Measurements from ENCODE around the gene LYRM1. TPM values are rescaled to one million over a fixed set of nuclear protein-coding genes. Genes with fewer than 3 reads are reported as not detected.
"Not testable (repeated sequence)": the region's sequence is repeated elsewhere in the genome, so short reads cannot be mapped to it uniquely, and the experiment has no call there.

The LYRM1 gene
- total RNA-seq, 1 donor from 2014 or later: 33.9 TPM

DNA sequence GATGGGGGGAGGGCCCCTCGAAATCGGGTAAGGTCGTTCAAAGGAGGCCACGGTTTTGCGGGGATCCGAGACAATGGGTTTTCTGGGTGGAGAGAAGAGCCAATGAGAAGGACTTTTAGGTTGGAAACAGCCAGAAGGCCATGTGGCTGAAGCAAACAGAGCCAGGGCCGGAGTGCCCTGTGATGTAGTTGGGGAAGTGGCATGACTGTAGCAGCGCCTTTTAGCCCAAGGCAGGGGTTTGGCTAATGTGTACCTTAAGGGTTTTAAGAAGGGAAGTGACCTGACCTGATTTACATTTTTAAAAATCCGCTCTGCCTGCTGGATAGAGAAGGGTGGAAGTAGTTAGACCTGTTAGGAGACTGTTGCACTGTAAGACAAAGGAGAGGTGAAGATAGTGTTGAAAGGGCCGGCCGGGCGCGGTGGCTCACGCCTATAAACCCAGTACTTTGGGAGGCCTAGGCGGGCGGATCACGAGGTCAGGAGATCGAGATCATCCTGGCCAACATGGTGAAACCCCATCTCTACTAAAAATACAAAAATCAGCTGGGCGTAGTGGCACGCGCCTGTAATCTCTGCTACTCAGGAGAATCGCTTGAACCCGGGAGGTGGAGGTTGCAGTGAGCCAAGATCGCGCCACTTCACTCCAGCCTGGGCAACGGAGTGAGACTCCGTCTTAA is 1.0 kb downstream of the LYRM1 start:
- DNase-seq (ENCODE audit: low spot score) (peak; percentile 58), ATAC-seq (peak; percentile 24)

DNA sequence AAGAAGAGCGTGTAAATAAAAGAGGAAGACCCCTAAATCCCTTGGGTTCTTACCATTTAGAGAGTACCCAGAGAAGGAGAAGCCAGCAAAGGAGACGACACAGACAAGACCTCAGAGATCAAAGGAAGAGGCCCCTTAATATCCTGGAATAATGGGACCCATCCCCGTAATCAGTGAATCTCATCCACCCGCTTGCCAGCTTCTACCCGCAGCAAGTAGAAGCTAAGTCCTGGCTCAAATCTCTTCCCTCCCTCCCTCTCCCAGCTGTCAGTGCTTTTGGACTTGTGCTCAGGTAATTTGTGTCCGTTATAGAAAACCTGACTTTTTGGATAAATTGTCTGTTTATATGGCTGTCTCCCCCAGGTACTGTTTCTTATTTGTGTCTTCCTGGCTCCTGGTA is 1.9 kb downstream of the LYRM1 start:
- DNase-seq (ENCODE audit: low spot score) (no peak), ATAC-seq (no peak)

DNA sequence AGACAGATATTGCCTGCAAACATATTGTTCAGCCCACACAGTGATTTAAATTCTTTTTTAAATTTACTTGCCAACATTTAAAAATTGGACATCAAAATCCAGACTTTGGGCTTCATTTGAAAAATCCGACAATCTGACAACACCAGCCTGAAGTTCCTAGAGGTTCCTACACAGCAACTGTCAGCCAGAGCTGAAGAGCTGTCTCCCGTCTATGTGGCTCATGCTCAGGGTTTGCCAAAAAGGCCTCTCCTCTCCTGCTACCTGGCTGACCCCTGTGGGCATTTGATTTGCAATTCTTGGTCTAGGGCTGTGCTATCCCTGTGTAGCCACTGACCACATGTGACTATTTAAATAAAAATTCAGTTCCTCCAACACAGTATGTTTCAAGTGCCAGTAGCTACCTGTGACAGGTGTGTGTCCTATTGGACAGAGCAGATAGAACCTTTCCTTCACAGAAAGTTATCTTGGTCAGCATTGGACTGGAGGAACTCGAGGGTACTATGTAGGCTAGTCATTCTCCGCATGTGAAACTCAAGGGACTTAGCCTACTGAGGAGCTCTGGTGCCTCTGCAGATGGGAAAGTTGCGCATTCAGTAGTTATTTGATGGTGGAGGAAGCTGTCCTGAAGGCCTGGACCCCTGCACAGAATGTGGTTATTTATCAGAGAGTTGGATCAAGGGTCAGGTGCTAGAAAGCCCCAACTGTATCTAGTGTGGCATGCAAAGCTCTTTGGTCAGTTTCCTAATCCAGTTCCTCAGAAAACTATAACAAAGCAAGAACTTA is 2.7 kb downstream of the LYRM1 start:
- no peak for ATAC-seq
- no peak for DNase-seq (ENCODE audit: low spot score)

DNA sequence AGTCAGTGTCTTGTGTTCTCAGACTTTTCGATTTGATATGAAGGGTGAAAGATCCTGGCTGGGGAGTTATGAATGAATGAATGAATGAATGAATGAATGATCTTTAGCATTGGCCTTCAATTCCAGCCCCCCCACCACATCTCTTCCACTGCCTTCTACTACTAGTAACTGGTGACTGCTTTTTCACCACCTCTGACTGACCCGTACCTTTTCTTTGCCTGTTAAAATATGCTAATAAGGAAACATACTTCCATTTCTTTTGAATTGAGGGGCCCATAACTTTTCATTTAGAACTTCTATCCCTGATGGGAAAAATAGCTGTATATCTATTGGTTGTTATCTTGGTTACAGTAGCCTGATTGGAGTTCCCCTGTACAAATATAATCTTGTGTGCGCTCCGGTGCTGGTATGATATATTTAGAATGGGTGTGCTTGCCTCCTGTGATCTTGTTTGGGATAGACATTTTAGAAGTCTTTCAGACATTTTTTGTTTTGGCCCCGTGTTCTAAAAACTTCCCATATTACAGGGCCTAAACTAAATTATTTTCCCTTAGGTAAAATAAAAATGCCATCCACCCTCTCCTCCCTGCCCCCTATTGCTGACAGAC is 3.4 kb downstream of the LYRM1 start:
- DNase-seq (ENCODE audit: low spot score) (no peak), ATAC-seq (no peak)

DNA sequence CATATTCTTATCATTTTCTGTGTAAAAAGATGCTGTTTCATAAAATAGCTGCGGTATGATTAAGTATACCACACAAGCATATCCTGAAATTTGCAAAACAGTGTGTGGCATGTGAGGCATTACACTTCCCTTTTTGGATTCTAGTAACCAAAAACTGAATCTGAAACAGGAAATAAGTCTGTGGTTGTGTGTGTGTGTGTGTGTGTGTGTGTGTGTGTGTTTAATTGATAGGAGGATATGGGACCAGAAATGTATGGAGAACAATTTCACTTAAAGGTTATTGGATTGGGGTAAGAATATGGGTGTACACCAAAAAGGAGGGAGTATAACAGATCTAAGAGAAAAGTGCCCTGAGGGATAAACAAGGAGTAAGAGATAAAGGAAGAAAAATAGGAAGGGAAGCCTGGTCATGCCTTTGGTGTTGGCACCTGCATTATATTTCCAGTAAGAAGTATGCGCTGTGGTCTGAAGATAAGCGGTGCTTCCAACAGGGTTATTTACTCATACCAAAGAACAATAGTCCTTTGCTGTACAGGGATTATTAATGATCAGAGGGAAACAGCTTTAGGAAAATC is 4.0 kb downstream of the LYRM1 start:
- no peak for ATAC-seq
- DNase-seq (ENCODE audit: low spot score): no peak

DNA sequence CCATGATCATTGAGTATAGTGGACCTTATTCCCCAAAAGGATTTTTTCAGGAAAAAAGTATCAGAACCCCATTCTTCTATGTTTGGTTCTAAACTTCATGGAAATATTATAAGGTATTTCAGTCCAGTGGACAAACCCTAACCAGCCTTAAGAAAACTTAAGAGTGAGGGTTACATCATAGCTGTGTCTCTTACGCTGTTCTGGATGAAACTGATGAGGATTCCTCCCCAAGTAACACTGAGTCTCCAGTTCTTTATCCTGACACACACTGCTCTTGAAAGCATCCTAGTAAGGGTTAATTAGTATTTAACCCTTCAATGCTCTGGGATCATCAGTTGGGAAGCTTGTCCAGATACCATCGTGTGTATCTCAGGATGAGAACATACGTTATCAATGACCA is 5.0 kb downstream of the LYRM1 start:
- no peak for ATAC-seq

DNA sequence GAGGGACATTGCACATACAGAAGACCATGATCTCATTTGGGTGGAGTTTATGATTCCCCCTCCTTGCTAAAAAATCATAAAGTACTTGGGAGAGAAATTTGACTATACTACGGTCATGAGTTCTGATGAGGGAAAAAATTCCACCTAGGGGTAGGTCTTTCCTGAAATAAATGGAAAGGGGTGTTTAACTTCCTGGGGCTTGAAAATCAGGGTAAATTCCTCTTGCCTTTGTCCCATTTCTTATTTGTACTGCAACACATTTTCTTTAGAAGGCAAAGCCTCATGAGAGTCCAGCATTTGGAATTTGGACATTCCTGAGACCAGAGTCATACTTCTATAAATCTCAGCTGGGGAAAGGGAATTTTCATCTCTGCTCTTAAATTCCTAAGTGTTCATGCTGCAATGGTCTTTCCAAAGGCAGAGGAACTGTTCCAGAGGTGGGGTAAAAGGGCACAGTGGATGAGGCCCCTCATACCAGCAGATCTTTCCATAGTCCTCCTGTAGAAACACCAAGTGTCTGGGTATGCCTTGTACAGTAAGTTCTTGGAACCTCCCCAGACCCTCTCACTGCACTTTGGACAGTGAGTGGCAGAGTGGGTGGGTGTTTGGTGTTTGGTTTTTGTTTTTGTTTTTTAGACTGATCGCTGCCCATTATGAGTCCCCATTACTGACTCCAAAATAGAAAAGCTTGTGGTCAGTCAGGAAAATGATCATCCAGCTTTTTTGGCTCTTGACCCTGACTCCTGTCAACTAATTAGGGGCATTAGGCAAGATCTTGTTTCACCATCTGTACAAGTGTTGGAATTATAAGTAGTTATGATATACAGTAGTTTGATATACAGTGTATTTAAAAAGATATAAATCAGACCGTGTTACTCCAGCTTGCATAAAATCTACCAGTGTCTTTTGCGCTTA is 6.0 kb downstream of the LYRM1 start:
- DNase-seq (ENCODE audit: low spot score) (no peak), ATAC-seq (peak; percentile 24)

More for the DNA sequence above, 5.0 kb downstream of the LYRM1 start:
- DNase-seq (ENCODE audit: low spot score): no peak

DNA sequence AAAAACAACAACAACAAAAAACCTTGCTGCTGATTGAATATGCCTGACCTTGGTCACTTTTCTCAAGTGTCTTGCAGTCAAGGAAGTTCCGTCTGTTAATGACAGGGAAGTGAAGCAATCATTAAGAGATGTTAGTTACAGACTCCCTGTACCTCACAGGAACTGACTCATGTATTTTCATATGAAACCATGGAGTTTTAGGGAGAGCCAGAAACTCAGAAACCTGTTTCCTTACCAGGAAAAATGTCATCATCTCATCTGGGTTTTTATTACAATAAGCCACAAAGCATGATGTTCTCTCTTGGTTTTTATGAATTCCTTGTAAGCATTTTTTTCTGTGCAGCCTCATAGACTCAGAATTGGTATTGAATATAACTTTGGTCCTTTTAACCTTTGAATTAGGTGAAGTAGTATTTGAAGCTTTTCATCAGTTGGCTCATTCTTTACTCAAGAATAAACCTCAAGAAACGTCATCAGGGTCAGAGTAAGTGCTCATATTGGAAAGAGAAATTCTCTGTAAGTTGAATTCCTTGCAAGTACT is 10.3 kb downstream of the LYRM1 start:
- ATAC-seq (peak; percentile 33), DNase-seq (ENCODE audit: low spot score) (no peak)

DNA sequence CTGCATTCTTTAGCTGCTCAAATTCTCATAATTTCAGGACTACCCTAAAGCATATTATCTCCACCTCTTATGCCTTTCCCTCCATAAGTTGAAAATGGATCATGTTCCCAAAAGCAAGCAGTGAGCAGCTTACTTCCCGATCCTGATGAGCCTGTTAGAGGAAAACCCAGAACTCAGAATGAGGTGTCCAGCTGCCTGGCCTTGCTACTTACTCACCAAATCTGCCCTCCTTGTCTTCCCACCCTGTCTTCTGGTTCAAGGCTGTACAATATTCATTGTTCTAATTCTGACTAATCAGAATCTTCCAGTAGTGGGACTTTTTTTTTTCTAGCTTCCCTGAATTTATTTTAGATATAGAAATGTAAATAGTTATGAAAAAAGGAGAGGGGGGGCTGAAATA is 10.8 kb downstream of the LYRM1 start:
- ATAC-seq (no peak), DNase-seq (ENCODE audit: low spot score) (no peak)

DNA sequence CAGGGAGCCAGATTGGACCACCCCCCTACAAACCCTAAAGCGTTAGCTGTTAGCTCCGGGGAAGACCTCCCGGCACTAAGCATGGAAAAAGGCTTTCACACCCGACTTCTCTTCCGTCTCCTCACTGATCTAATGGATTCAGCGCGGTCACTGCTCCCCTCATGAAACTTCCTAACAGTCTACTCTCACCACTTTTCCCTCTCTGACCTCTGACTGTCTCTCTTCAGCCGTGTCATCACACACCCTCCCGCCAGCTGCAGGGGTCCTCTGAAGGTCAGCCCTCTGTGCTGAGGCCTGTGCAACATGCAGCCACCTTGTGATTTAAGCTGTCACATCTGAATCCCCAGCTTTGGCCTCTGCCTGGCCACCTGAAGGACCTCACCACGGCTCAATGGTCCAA is 15.7 kb downstream of the LYRM1 start:
- DNase-seq (ENCODE audit: low spot score): no peak
- ATAC-seq: no peak

DNA sequence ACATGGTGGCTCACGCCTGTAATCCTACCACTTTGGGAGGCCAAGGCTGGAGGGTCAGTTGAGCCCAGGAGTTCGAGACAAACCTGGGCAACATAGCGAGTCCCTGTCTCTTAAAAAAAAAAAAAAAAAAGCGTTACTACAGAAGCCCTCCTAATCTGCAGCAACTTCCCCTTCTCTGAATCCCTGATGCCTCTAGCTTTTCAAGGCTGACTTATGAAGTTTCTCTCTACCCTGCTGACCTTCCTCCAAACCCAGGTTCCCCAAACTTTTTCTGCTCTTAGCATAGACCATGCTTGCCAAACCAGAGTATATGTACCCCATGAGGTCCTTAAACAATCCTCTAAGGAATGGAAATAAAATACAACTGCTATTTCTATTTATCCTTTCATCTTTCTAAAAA is 16.4 kb downstream of the LYRM1 start:
- ATAC-seq (no peak), DNase-seq (ENCODE audit: low spot score) (no peak)

DNA sequence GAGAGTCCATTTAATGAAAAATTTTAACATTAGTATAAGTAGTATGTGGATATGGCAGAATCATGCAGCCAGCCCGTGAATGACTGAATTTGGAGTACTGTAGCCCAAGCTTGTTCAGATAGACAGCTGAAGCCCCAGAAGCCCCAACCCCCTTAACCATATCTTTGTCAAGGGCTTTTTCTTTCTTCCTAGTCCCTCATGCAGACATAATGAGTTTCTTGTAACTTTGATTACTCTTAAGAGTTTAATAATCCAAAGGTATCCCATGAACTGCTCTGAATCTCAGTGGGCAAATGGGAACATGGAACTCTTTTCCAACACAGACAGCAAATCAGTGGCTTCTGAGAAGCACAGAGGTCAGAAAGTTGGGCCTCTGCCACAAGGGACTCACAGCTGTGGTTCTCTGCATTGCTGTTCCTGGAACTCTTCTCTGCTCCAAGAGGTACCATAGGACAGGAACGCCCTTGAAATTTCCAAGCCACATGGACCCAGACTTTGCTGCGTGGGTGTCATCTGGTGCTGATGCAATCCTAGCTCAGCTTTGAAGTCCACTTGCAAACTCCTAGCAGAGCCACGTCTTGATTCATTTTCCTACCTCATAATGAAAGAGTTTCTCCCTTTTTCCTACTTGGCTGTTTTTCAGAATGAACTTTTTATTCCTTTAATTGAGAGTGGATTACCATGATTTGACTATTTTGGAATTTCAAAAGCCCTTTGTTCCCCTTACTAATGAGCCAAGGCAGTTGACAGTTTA is 18.1 kb downstream of the LYRM1 start:
- peak; percentile 85 for ATAC-seq
- peak; percentile 61 for DNase-seq (ENCODE audit: low spot score)

DNA sequence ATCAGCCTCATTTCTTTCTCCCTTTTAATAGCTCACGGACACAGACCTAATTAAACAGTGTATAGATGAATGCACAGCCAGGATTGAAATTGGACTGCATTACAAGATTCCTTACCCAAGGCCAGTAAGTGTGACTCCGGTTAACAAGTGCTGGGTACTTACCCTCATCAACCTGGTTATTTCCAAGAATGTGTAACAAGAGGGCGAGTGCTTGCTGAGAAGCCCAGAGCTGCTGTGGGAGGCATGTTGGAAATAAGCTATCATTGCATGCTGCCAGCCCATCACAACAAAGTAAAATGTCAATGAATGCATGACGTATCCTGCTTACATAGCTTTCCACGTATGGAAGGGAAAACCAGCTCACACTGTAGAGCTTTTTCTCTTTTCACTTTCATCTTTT is 19.5 kb downstream of the LYRM1 start:
- ATAC-seq (no peak), DNase-seq (ENCODE audit: low spot score) (no peak)

DNA sequence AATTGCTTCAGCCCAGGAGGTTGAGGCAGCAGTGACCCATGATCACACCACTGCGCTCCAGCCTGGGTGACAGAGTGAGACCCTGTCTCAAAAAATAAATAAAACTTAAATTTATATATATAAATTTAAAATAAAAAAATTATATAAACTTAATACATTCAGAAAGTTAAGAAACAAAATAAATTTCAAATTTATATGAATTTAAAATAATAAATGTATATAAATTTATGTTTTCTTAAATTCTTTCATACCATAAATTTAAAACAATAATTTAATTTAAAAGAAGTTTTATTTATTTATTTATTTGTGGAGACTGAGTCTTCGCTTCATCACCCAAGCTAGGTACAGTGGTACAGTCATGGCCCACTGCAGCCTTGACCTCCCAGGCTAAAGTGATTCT is 20.2 kb downstream of the LYRM1 start:
- DNase-seq (ENCODE audit: low spot score) (no peak), ATAC-seq (no peak)

DNA sequence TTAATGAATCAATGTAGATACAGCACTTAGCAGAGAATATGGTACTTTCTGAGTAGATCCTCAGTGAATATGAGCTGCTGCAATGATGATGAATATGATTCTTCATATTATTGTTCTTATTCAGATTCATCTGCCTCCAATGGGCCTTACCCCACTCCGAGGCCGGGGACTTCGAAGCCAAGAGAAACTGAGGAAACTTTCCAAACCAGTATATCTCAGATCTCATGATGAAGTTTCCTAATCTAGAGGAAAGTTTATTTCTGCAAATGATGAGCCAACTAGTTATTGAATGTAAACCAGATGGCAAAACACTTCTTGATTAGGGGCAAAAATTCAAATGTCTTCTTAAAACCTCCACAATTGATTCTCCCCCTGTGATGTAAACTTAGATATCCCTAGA is 23.3 kb downstream of the LYRM1 start:
- ATAC-seq (no peak), DNase-seq (ENCODE audit: low spot score) (no peak)

DNA sequence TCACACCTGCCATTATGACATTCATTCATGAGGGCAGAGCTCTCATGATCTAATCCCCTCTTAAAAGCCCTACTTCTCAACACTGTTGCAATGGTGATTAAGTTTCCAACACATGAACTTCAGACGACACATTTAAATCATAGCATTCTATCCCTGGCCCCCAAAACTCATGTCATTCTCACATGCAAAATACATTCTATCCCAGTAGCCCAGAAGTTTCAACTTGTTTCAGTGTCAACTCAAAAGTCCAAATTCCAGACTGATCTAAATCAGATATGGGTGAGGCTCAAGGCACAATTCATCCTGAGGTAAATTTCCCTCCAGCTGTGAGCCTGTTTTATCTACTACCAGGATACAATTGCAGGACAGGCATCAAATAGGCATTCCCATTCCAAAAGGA is 25.2 kb downstream of the LYRM1 start:
- ATAC-seq (peak; percentile 52), DNase-seq (ENCODE audit: low spot score) (no peak)

DNA sequence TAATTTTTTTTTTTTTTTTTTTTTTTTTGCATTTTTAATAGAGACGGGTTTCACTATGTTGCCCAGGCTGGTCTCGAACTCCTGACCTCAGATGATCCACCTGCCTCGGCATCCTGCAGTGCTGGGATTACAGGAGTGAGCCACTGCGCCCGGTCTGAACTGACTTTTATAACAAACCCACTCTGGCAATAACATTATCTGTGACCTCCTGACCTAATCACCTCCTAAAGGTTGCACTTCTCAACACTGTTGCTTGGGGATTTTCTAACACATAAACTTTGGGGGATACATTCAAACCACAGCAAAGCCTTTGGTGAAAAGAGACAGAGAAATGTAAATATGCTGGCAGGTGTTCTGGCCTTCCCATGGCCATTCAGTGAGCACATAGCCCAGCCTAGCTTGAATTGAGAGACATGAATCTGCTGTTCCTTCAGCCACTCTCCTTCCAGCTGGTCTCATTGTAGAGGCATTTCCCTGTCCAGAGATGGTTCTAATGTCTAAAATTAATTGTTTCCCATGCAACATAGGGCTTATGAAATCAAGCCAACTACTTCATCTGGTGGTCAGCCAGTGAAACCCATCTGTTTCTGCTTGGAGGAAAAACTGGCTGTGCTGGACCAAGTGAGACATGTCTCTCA is 28.3 kb downstream of the LYRM1 start:
- DNase-seq (ENCODE audit: low spot score): no peak
- no peak for ATAC-seq

DNA sequence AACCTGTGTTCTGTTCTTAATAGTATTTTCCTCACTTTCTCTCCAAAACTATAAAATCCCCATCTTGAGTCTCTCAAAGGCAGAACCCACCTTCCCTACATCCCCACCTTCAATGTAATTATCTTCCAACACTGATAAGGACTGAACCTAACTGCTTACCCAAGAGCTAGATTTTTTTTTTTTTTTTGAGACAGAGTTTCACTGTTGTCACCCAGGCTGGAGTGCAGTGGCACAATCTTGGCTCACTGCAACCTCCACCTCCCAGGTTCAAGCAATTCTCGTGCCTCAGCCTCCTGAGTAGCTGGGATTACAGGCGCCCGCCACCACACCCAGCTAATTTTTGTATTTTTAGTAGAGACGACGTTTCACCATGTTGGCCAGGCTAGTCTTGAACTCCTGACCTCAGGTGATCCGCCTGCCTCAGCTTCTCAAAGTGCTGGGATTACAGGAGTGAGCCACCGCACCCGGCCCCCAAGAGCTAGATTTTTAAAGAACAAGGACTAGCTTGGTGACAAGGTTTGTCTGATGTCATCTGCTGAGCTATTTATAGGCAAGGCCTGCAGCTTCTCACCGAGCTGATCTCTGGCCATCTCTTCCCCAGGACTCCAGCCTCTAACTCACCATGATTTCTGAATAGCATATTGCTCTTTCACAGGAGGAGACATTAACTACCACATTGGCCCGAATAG is 29.2 kb downstream of the LYRM1 start:
- not testable (repeated sequence) for ATAC-seq; DNase-seq (ENCODE audit: low spot score)

DNA sequence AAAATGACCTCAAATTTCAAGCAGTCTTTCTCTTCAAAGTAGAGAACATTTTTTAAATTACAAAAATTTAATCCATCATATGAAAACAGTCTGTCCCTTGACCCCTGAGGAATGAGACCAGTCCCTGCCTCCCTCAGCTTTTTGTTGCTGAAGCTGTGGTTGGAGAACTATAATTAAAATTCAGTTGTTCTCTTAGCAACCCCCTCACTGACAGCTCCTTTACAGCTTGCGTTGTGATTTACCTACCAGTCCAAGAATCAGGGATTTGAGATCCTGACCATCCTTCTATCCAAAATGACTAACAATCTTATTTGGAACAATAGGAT is 29.8 kb downstream of the LYRM1 start:
- DNase-seq (ENCODE audit: low spot score) (no peak), ATAC-seq (no peak)
